CD8-positive, alpha-beta memory T cell (primary cell): ENCODE data around the gene MAPK8IP2. TPM values are rescaled to one million over a fixed set of nuclear protein-coding genes. Genes with fewer than 3 reads are reported as not detected.
"Not testable (repeated sequence)": the region's sequence is repeated elsewhere in the genome, so short reads cannot be mapped to it uniquely, and the experiment has no call there.

ENCODE experiments used
- CTCF ChIA-PET: fragments of 350-600 bp; sonication (Branson Sonifier 250); formaldehyde crosslinking; loops from one replicate; lab custom pipeline; 2021; ENCODE audit warnings: antibody characterized with exemption; lab: Charles Lee
- POLR2A ChIA-PET: fragments of 350-600 bp; sonication (Branson Sonifier 250); formaldehyde crosslinking; loops from one replicate; lab custom pipeline; 2021; ENCODE audit warnings: antibody characterized with exemption; lab: Charles Lee
- DNase-seq, 5 donors: peaks; one replicate each; pipeline versions ENCODE4 v3.0.0 to v3.0.0-alpha.2; 2020 to 2022; ENCODE audit warnings: mixed read lengths in 1 of 5
- H3K27ac ChIP-seq: one replicate; pipeline ENCODE4 v1.7.0; 2013; ENCODE audit warnings: low read depth, mild to moderate bottlenecking, low read length, moderate library complexity
- H3K27me3 ChIP-seq: 2 replicates; pipeline ENCODE4 v1.7.0; 2013; ENCODE audit warnings: low read length, mild to moderate bottlenecking; ENCODE audit not compliant: insufficient read depth, poor library complexity, severe bottlenecking
- H3K36me3 ChIP-seq: 2 replicates; pipeline ENCODE4 v1.7.0; 2013; ENCODE audit warnings: mild to moderate bottlenecking, low read length, moderate library complexity; ENCODE audit not compliant: insufficient read depth
- H3K4me1 ChIP-seq: 2 replicates; pipeline ENCODE4 v1.7.0; 2013; ENCODE audit warnings: mild to moderate bottlenecking, low read length, moderate library complexity; ENCODE audit not compliant: insufficient read depth
- H3K4me3 ChIP-seq: 2 replicates; pipeline ENCODE4 v1.7.0; 2013; ENCODE audit warnings: mild to moderate bottlenecking, low read length
- H3K9me3 ChIP-seq: 2 replicates; pipeline ENCODE4 v1.7.0; 2013; ENCODE audit warnings: mild to moderate bottlenecking, low read length
- H3K27ac Mint-ChIP-seq, 8 donors: one replicate each; pipeline ENCODE4 v1.8.0; 2020 to 2021; ENCODE audit warnings: mixed read lengths in 8 of 8, mild to moderate bottlenecking in 6 of 8, inconsistent platforms in 3 of 8, moderate library complexity in 3 of 8
- H3K27me3 Mint-ChIP-seq, 2 donors: one replicate each; pipeline ENCODE4 v1.8.0; 2020 to 2021; ENCODE audit warnings: mixed read lengths in 2 of 2, mild to moderate bottlenecking in 1 of 2, moderate library complexity in 1 of 2
- H3K36me3 Mint-ChIP-seq, 3 donors: one replicate each; pipeline ENCODE4 v1.8.0; 2020 to 2021; ENCODE audit warnings: mixed read lengths in 3 of 3, inconsistent platforms in 1 of 3, mild to moderate bottlenecking in 1 of 3
- H3K4me1 Mint-ChIP-seq, 3 donors: one replicate each; pipeline ENCODE4 v1.8.0; 2020 to 2021; ENCODE audit warnings: mixed read lengths in 3 of 3, inconsistent platforms in 1 of 3, mild to moderate bottlenecking in 1 of 3
- H3K4me3 Mint-ChIP-seq, 7 donors: one replicate each; pipeline ENCODE4 v1.8.0; 2020 to 2021; ENCODE audit warnings: mixed read lengths in 7 of 7, mild to moderate bottlenecking in 6 of 7, moderate library complexity in 4 of 7, inconsistent platforms in 2 of 7
- H3K9me3 Mint-ChIP-seq, 5 donors: one replicate each; pipeline ENCODE4 v1.8.0; 2020 to 2022; ENCODE audit warnings: mixed read lengths in 5 of 5, mild to moderate bottlenecking in 3 of 5, moderate library complexity in 2 of 5, inconsistent platforms in 1 of 5
- polyA plus RNA-seq: library from polyadenylated mRNA; unstranded; fragments of 300-500 nt; fragmentation: Illumina TruSeq; gene quantifications from one replicate; pipeline ENCODE4 v1.2.3, GENCODE V29; 2021
- total RNA-seq, 2 experiments: library from RNA; stranded (reverse); gene quantifications; one replicate each; pipeline ENCODE4 v1.2.3, GENCODE V29; 2021

Gene MAPK8IP2
- total and polyA plus RNA-seq, 3 experiments from 2014 or later, result 0.20 to 0.28 TPM; not detected in 1

DNA sequence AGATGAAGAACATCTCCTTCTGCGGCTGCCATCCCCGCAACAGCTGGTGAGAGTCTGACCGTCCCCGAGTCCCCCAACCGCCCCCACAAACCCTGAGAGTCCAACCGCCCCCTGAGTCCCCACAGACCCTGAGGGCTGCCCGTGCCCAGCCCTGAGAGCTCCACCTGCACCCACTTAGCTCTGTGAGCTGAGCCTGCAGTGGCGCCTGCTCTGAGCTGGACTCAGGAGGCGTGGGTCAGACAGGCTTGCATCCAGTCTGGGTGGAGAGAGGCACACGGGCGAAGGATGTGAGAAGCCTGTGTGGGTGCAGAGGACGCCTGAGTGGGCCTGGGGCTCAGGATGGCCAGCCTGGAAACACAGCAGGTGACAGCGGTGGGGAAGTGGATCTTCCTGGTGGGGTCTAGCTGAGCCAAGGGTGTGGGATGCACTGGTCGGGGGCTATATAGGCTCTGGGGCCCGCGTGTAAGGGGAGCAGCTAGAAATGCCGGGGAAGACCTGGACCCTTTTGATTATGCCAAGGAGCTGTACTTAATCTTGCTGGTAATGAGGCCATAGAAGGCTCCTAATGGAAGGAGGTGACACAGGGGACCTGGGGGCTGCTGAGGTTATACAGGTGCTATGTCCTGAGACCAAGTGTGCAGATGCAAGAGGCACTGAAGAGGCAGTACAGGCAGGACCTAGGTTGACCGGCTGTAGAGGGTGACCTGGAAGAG, 6.5 kb downstream of the MAPK8IP2 start:
- no peaks in the 10 kb centered on the region for H3K36me3 ChIP-seq
- peaks cover 11% of the 10 kb centered on the region for H3K27me3 ChIP-seq
- H3K9me3 ChIP-seq, result no peaks in the 10 kb centered on the region
- no peaks in the 10 kb centered on the region for H3K4me1 ChIP-seq
- ChIA-PET POLR2A (interaction anchor here (0.8 kb wide), 1 partner anchor 13 kb away, joined by 5 read pairs; no protein-coding TSS in a partner anchor), CTCF (no interaction called here)
- H3K27ac Mint-ChIP-seq, result no peak overlapping the region
- H3K27ac ChIP-seq, result no peak overlapping the region
- DNase-seq, result no peak
- peaks cover 0 to 3% (median 0%) of the 10 kb centered on the region in 5 donors for H3K9me3 Mint-ChIP-seq
- peaks cover 34 to 49% of the 10 kb centered on the region in 2 donors for H3K27me3 Mint-ChIP-seq
- no peak overlapping the region for H3K4me3 ChIP-seq
- no peak overlapping the region for H3K4me3 Mint-ChIP-seq
- H3K4me1 Mint-ChIP-seq, result peaks cover 2 to 7% (median 7%) of the 10 kb centered on the region in 3 donors
- H3K36me3 Mint-ChIP-seq, result peaks cover 0 to 3% (median 0%) of the 10 kb centered on the region in 3 donors

DNA sequence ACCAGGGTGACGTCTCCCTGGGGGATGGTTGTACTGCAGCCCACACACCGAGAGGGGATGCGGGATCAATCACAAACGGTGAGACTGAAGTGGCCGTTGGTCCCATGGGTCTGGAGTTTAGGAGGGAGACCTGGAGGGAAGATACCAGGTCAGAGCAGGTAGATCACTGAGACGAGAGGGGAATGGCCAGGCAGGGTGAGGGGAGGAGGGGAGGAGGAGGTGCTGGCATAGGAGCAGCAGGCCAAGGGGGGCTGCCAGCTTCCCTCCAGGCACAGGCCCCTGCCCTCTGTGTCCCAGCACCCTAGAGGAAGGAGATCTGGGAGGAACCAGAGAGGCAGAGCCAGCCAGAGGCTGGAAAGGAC, 7.0 kb downstream of the MAPK8IP2 start:
- peaks cover 29 to 48% of the 10 kb centered on the region in 2 donors for H3K27me3 Mint-ChIP-seq
- peaks cover 5 to 7% (median 6%) of the 10 kb centered on the region in 3 donors for H3K4me1 Mint-ChIP-seq
- DNase-seq, result no peak
- Histone ChIP-seq H3K27ac (no peak overlapping the region), H3K36me3 (no peaks in the 10 kb centered on the region), H3K4me3 (no peak overlapping the region), H3K27me3 (peaks cover 6% of the 10 kb centered on the region), H3K9me3 (no peaks in the 10 kb centered on the region), H3K4me1 (no peaks in the 10 kb centered on the region)
- H3K4me3 Mint-ChIP-seq, result no peak overlapping the region
- CTCF ChIA-PET, result no interaction called here
- POLR2A ChIA-PET, result interaction anchor here (0.8 kb wide), 1 partner anchor 12 kb away, joined by 5 read pairs; no protein-coding TSS in a partner anchor
- H3K9me3 Mint-ChIP-seq, result no peaks in the 10 kb centered on the region
- no peak overlapping the region for H3K27ac Mint-ChIP-seq
- H3K36me3 Mint-ChIP-seq, result no peaks in the 10 kb centered on the region

DNA sequence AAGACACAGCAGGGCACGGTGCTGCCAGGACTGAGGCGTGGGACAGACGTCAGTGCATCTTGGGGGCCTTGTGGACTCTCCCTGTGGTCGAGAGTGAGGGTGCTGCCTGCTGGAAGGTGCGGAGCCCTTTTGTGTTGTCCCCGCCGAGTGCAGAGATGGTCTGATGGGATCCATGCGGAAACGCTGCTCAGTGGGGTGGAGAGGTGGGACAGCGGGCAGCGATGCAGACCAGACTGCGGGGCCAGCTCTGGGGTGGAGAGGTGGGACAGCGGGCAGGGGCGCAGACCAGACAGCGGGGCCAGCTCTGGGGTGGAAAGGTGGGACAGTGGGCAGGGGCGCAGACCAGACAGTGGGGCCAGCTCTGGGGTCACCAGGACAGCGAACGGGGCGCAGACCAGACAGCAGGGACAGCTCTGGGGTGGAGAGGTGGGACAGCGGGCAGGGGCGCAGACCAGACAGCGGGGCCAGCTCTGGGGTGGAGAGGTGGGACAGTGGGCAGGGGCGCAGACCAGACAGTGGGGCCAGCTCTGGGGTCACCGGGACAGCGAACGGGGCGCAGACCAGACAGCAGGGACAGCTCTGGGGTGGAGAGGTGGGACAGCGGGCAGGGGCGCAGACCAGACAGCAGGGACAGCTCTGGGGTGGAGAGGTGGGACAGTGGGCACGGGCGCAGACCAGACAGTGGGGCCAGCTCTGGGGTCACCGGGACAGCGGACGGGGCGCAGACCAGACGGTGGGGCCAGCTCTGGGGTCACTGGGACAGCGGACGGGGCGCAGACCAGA, 7.7 kb downstream of the MAPK8IP2 start:
- H3K9me3 ChIP-seq, H3K4me1 Mint-ChIP-seq, H3K4me3 Mint-ChIP-seq, H3K36me3 ChIP-seq, H3K27me3 ChIP-seq, H3K4me1 ChIP-seq, POLR2A ChIA-PET, H3K4me3 ChIP-seq, H3K27ac Mint-ChIP-seq, DNase-seq, H3K9me3 Mint-ChIP-seq, H3K27ac ChIP-seq, H3K36me3 Mint-ChIP-seq: not testable (repeated sequence)
- peaks cover 24 to 42% of the 10 kb centered on the region in 2 donors for H3K27me3 Mint-ChIP-seq
- CTCF ChIA-PET, result interaction anchor here (1.4 kb wide), 1 partner anchor 53 kb away, joined by 3 read pairs; no protein-coding TSS in a partner anchor

DNA sequence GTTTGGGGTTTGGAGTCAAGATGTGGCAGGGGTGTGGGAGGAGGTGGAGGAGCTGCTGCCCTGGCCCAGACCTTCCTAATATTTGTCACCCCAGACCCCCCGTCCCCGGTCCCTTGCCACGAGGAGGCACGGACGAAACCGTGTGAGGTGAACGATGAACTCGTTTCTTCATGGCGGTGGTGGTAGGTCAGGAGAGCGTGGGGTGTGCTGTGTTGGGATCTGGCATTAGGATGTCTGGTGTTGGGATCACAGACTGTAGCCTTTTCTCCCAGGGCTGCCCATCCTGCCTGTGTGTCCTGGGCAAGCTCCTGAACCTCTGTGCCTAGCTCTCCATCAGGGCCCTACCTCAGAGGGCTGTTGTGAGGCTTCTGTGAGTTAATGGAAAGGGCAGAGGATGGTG, 8.4 kb downstream of the MAPK8IP2 start:
- no peaks in the 10 kb centered on the region for H3K9me3 ChIP-seq
- no peak overlapping the region for H3K27ac ChIP-seq
- H3K36me3 Mint-ChIP-seq, result no peaks in the 10 kb centered on the region
- peaks cover 2 to 6% (median 4%) of the 10 kb centered on the region in 3 donors for H3K4me1 Mint-ChIP-seq
- no peaks in the 10 kb centered on the region for H3K36me3 ChIP-seq
- H3K9me3 Mint-ChIP-seq, result no peaks in the 10 kb centered on the region
- H3K27me3 Mint-ChIP-seq, result peaks cover 24 to 39% of the 10 kb centered on the region in 2 donors
- DNase-seq, result no peak
- H3K27me3 ChIP-seq, result no peaks in the 10 kb centered on the region
- H3K4me3 ChIP-seq, result no peak overlapping the region
- H3K4me1 ChIP-seq, result no peaks in the 10 kb centered on the region
- no peak overlapping the region for H3K4me3 Mint-ChIP-seq
- POLR2A ChIA-PET, result no interaction called here
- CTCF ChIA-PET, result interaction anchor here (1.4 kb wide), 1 partner anchor 54 kb away, joined by 3 read pairs; no protein-coding TSS in a partner anchor
- H3K27ac Mint-ChIP-seq, result no peak overlapping the region

DNA sequence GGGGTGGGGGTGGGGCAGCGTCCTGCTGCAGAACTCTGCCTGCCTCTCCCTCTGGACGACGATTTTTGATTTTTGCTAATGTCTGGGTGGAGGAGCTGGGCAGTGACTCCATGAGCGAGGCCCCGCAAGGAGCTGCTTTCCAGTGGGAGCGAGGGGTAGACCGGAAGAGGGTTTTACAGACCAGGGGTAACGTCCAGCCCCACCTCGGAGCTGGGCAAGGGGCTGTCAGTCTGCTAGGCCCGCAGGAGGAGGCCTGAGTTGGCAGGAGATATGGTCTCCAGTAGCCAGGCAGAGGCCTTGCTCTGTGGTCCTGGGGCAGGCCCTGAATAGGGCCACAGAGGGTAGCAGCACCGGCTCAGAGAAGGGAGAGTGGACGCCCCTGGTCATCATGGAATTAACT, 9.0 kb downstream of the MAPK8IP2 start:
- ChIA-PET POLR2A (no interaction called here), CTCF (interaction anchor here (1.4 kb wide), 1 partner anchor 55 kb away, joined by 3 read pairs; no protein-coding TSS in a partner anchor)
- no peak overlapping the region for H3K27ac Mint-ChIP-seq

DNA sequence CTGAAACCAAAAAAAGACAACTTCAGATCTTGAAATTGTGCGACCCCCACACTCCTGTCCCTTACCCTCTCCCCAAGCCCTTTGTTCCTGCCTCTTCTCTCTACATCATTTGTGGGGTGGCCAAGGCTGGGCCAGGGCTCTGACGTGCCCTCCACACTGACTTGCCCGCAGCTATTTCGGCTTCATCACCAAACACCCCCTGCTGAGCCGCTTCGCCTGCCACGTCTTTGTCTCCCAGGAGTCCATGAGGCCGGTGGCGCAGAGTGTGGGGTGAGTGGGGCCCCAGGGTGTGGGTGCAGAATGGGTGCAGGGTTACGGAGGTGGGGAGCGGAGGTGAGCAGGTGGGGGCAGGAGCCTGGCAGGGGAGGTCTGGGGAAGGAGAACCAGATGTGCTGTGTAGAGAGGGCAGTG, 9.5 kb downstream of the MAPK8IP2 start:
- DNase-seq, result no peak
- CTCF ChIA-PET, result no interaction called here
- Mint-ChIP-seq H3K9me3 (no peaks in the 10 kb centered on the region), H3K4me1 (peaks cover 2 to 6% (median 4%) of the 10 kb centered on the region in 3 donors), H3K36me3 (no peaks in the 10 kb centered on the region), H3K27me3 (peaks cover 24 to 39% of the 10 kb centered on the region in 2 donors), H3K4me3 (no peak overlapping the region), H3K27ac (peak overlapping the region in 1 of 8 donors; percentile 21)
- POLR2A ChIA-PET, result no interaction called here
- Histone ChIP-seq H3K4me1 (no peaks in the 10 kb centered on the region), H3K27ac (no peak overlapping the region), H3K36me3 (no peaks in the 10 kb centered on the region), H3K4me3 (no peak overlapping the region), H3K9me3 (no peaks in the 10 kb centered on the region), H3K27me3 (no peaks in the 10 kb centered on the region)

More for the DNA sequence above, 9.0 kb downstream of the MAPK8IP2 start:
- no peak overlapping the region for H3K4me3 ChIP-seq
- Mint-ChIP-seq H3K27me3 (peaks cover 24 to 39% of the 10 kb centered on the region in 2 donors), H3K36me3 (no peaks in the 10 kb centered on the region), H3K4me3 (no peak overlapping the region), H3K4me1 (peaks cover 2 to 6% (median 4%) of the 10 kb centered on the region in 3 donors), H3K9me3 (no peaks in the 10 kb centered on the region)
- H3K36me3 ChIP-seq, result no peaks in the 10 kb centered on the region
- no peaks in the 10 kb centered on the region for H3K9me3 ChIP-seq
- no peak overlapping the region for H3K27ac ChIP-seq
- DNase-seq, result no peak
- H3K4me1 ChIP-seq, result no peaks in the 10 kb centered on the region
- H3K27me3 ChIP-seq, result no peaks in the 10 kb centered on the region

DNA sequence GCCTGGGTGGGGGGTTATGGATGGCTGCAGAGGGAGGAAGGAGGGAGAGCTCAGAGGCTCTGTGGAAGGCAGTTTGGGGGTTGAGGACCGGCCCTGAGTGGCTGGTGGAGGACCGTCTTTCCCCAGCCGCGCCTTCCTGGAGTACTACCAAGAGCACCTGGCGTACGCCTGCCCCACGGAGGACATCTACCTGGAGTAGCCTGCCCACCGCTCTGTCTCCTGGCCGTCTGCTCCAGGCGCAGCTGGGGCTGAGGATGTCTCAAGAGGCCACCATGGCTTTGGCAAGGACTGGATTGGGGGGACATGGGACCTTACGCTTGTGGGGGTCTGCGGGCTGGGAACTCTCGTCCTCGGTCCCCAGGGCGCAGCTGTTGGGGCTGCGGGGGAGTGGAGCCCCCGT, 10.0 kb downstream of the MAPK8IP2 start:
- H3K36me3 Mint-ChIP-seq, result no peaks in the 10 kb centered on the region
- H3K9me3 Mint-ChIP-seq, result no peaks in the 10 kb centered on the region
- CTCF ChIA-PET, result no interaction called here
- H3K4me1 ChIP-seq, result no peaks in the 10 kb centered on the region
- no peaks in the 10 kb centered on the region for H3K36me3 ChIP-seq
- peaks cover 2 to 6% (median 4%) of the 10 kb centered on the region in 3 donors for H3K4me1 Mint-ChIP-seq
- H3K4me3 Mint-ChIP-seq, result no peak overlapping the region
- no peaks in the 10 kb centered on the region for H3K9me3 ChIP-seq
- DNase-seq, result no peak
- H3K27ac Mint-ChIP-seq, result peak overlapping the region in 1 of 8 donors; percentile 21
- H3K27ac ChIP-seq, result no peak overlapping the region
- POLR2A ChIA-PET, result no interaction called here
- no peak overlapping the region for H3K4me3 ChIP-seq
- H3K27me3 Mint-ChIP-seq, result peaks cover 22 to 39% of the 10 kb centered on the region in 2 donors
- H3K27me3 ChIP-seq, result no peaks in the 10 kb centered on the region
